Measurements from ENCODE around the gene B3GNT8. TPM values are rescaled to one million over a fixed set of nuclear protein-coding genes. Genes with fewer than 3 reads are reported as not detected.

B3GNT8 gene
- total RNA-seq, 1 donor from 2014 or later = 3.0 TPM

DNA sequence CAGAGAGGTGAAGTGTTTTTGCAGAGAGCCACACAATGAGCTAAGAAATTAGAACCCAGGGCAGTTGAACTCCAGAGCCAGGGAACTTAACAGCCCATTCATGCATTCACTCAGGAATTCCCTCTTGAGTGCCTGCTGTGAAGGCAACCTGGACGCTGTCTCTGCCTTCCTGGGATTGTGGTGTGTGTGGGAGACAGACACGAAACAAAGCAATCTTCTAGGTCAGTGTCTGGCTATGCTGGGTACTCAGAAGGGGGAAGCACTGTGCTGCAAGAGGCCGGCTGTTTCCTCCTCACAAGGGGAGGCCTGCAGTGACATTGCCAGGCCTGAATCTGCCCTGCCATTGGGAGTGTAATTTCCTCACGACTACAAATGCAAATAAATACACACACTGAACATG lies 19.9 kb downstream of the B3GNT8 start:
- Mint-ChIP-seq H3K9me3 (ENCODE audit: unreplicated experiment) (no peaks in the 10 kb centered on the region), H3K27ac (ENCODE audit: unreplicated experiment) (peak overlapping the region; percentile 70), H3K4me1 (ENCODE audit: low read depth, unreplicated experiment) (peaks cover 22% of the 10 kb centered on the region), H3K27me3 (ENCODE audit: low read depth, unreplicated experiment) (no peaks in the 10 kb centered on the region), H3K4me3 (ENCODE audit: unreplicated experiment) (peak overlapping the region; percentile 42), H3K36me3 (ENCODE audit: low read depth, unreplicated experiment) (peaks cover 5% of the 10 kb centered on the region)
- TF ChIP-seq CTCF (IDR thresholded peaks at IDR 0.05; ENCODE audit: insufficient read depth, low read depth, low read length) (no peak), EZH2 (IDR thresholded peaks at IDR 0.05; ENCODE audit: insufficient read depth, low read length) (no peak)
- no peak overlapping the region for H3K9ac ChIP-seq (ENCODE audit: low read length)
- no peak overlapping the region for H3K4me3 ChIP-seq (ENCODE audit: insufficient read depth, low read depth, low read length)
- H3K4me1 ChIP-seq (ENCODE audit: insufficient read depth, low read length) = no peaks in the 10 kb centered on the region
- H2AFZ ChIP-seq (ENCODE audit: low read depth, low read length) = no peak overlapping the region
- no peaks in the 10 kb centered on the region for H3K9me3 ChIP-seq (ENCODE audit: insufficient read depth, low read depth, low read length)
- no peak overlapping the region for H3K27ac ChIP-seq (ENCODE audit: low read depth, low read length)
- H3K27me3 ChIP-seq (ENCODE audit: insufficient read depth, low read length) = no peaks in the 10 kb centered on the region
- DNase-seq (ENCODE audit: low read depth) (peak; percentile 19), FAIRE-seq (no peak)
- H4K20me1 ChIP-seq (ENCODE audit: insufficient read depth, low read length) = peaks cover 15% of the 10 kb centered on the region
- H3K4me2 ChIP-seq (ENCODE audit: low read length) = no peak overlapping the region
- H3K36me3 ChIP-seq (ENCODE audit: insufficient read depth, low read length) = no peaks in the 10 kb centered on the region
- H3K79me2 ChIP-seq (ENCODE audit: insufficient read depth, low read length) = no peaks in the 10 kb centered on the region

- Histone ChIP-seq H3K79me2 (ENCODE audit: insufficient read depth, low read length) (no peaks in the 10 kb centered on the region), H3K27ac (ENCODE audit: low read depth, low read length) (no peak overlapping the region), H3K9ac (ENCODE audit: low read length) (no peak overlapping the region), H3K27me3 (ENCODE audit: insufficient read depth, low read length) (no peaks in the 10 kb centered on the region), H3K36me3 (ENCODE audit: insufficient read depth, low read length) (no peaks in the 10 kb centered on the region), H3K4me2 (ENCODE audit: low read length) (no peak overlapping the region), H3K9me3 (ENCODE audit: insufficient read depth, low read depth, low read length) (no peaks in the 10 kb centered on the region), H2AFZ (ENCODE audit: low read depth, low read length) (no peak overlapping the region), H4K20me1 (ENCODE audit: insufficient read depth, low read length) (peaks cover 15% of the 10 kb centered on the region), H3K4me1 (ENCODE audit: insufficient read depth, low read length) (no peaks in the 10 kb centered on the region), H3K4me3 (ENCODE audit: insufficient read depth, low read depth, low read length) (no peak overlapping the region)
- H3K27me3 Mint-ChIP-seq (ENCODE audit: low read depth, unreplicated experiment) = no peaks in the 10 kb centered on the region
- DNase-seq (ENCODE audit: low read depth) (no peak), FAIRE-seq (no peak)
- no peaks in the 10 kb centered on the region for H3K36me3 Mint-ChIP-seq (ENCODE audit: low read depth, unreplicated experiment)
- H3K4me3 Mint-ChIP-seq (ENCODE audit: unreplicated experiment) = no peak overlapping the region
- H3K9me3 Mint-ChIP-seq (ENCODE audit: unreplicated experiment) = no peaks in the 10 kb centered on the region
- H3K4me1 Mint-ChIP-seq (ENCODE audit: low read depth, unreplicated experiment) = peaks cover 19% of the 10 kb centered on the region
- TF ChIP-seq CTCF (IDR thresholded peaks at IDR 0.05; ENCODE audit: insufficient read depth, low read depth, low read length) = no peak
- no peak for TF ChIP-seq EZH2 (IDR thresholded peaks at IDR 0.05; ENCODE audit: insufficient read depth, low read length)
- no peak overlapping the region for H3K27ac Mint-ChIP-seq (ENCODE audit: unreplicated experiment)
Observed at GRCh38 chr19:41405776-41406175, 21.4 kb downstream of the B3GNT8 start.

GRCh38 chr19:41403181-41403970 lies 23.8 kb downstream of the B3GNT8 start:
- no peaks in the 10 kb centered on the region for H3K27me3 ChIP-seq (ENCODE audit: insufficient read depth, low read length)
- no peak for FAIRE-seq
- peaks cover 9% of the 10 kb centered on the region for H3K79me2 ChIP-seq (ENCODE audit: insufficient read depth, low read length)
- no peak overlapping the region for H3K27ac ChIP-seq (ENCODE audit: low read depth, low read length)
- H3K4me3 ChIP-seq (ENCODE audit: insufficient read depth, low read depth, low read length) = no peak overlapping the region
- Mint-ChIP-seq H3K4me3 (ENCODE audit: unreplicated experiment) (no peak overlapping the region), H3K4me1 (ENCODE audit: low read depth, unreplicated experiment) (peaks cover 13% of the 10 kb centered on the region), H3K9me3 (ENCODE audit: unreplicated experiment) (no peaks in the 10 kb centered on the region), H3K27ac (ENCODE audit: unreplicated experiment) (no peak overlapping the region), H3K27me3 (ENCODE audit: low read depth, unreplicated experiment) (no peaks in the 10 kb centered on the region), H3K36me3 (ENCODE audit: low read depth, unreplicated experiment) (no peaks in the 10 kb centered on the region)
- no peak overlapping the region for H3K4me2 ChIP-seq (ENCODE audit: low read length)
- H3K4me1 ChIP-seq (ENCODE audit: insufficient read depth, low read length) = peaks cover 7% of the 10 kb centered on the region
- no peaks in the 10 kb centered on the region for H3K9me3 ChIP-seq (ENCODE audit: insufficient read depth, low read depth, low read length)
- TF ChIP-seq CTCF (IDR thresholded peaks at IDR 0.05; ENCODE audit: insufficient read depth, low read depth, low read length) (no peak), EZH2 (IDR thresholded peaks at IDR 0.05; ENCODE audit: insufficient read depth, low read length) (no peak)
- H4K20me1 ChIP-seq (ENCODE audit: insufficient read depth, low read length) = peaks cover 15% of the 10 kb centered on the region
- H3K9ac ChIP-seq (ENCODE audit: low read length) = no peak overlapping the region
- no peaks in the 10 kb centered on the region for H3K36me3 ChIP-seq (ENCODE audit: insufficient read depth, low read length)
- H2AFZ ChIP-seq (ENCODE audit: low read depth, low read length) = no peak overlapping the region
- DNase-seq (ENCODE audit: low read depth) = no peak

All from astrocyte (in vitro differentiated cells and primary cell).